HepG2 (cell line): ENCODE results near the gene MLC1. TPM values are rescaled to one million over a fixed set of nuclear protein-coding genes. Genes with fewer than 3 reads are reported as not detected.

ENCODE experiments used
- IRF9 ChIP-seq: sonication (generic); formaldehyde crosslinking; IDR thresholded peaks from 2 replicates; pipeline ENCODE4 v1.8.0; 2022; ENCODE audit warnings: missing genetic modification reagents, mild to moderate bottlenecking, borderline replicate concordance
- MATR3 ChIP-seq: sonication (generic); formaldehyde crosslinking; IDR thresholded peaks from 2 replicates; pipeline ENCODE4 v1.4.0; 2020; ENCODE audit warnings: missing genetic modification reagents
- NFIC ChIP-seq: IDR thresholded peaks from 2 replicates; pipeline ENCODE4 v1.6.1; 2012; ENCODE audit warnings: mild to moderate bottlenecking, low read length, inconsistent platforms
- SRSF1 ChIP-seq: fragments of 200-400 bp; formaldehyde crosslinking; optimal IDR thresholded peaks from 2 replicates; pipeline ENCODE3; 2017; ENCODE audit warnings: mild to moderate bottlenecking, low read depth, low read length, moderate library complexity
- THAP8 ChIP-seq: sonication (generic); formaldehyde crosslinking; IDR thresholded peaks from 2 replicates; pipeline ENCODE4 v1.5.1; 2020; ENCODE audit warnings: missing genetic modification reagents, mild to moderate bottlenecking, borderline replicate concordance
- ZBTB26 ChIP-seq: IDR thresholded peaks from 2 replicates; pipeline ENCODE4 v1.6.1; 2016; ENCODE audit warnings: missing compliant biosample characterization, missing genetic modification reagents, borderline replicate concordance
- ZNF441 ChIP-seq: sonication (generic); formaldehyde crosslinking; IDR thresholded peaks from 2 replicates; pipeline ENCODE4 v1.7.0; 2021; ENCODE audit warnings: missing genetic modification reagents, borderline replicate concordance
- ZNF615 ChIP-seq: sonication (generic); formaldehyde crosslinking; IDR thresholded peaks from 2 replicates; pipeline ENCODE4 v1.5.0; 2020; ENCODE audit warnings: mild to moderate bottlenecking, missing genetic modification reagents, borderline replicate concordance
- ZNF670 ChIP-seq: sonication (generic); formaldehyde crosslinking; IDR thresholded peaks from 2 replicates; pipeline ENCODE4 v1.8.0; 2022; ENCODE audit warnings: mild to moderate bottlenecking, missing genetic modification reagents, borderline replicate concordance
- ZNF879 ChIP-seq: sonication (generic); formaldehyde crosslinking; IDR thresholded peaks from 2 replicates; pipeline ENCODE4 v1.8.1; 2023; ENCODE audit warnings: missing genetic modification reagents
- polyA plus RNA-seq, 8 experiments: library from polyadenylated mRNA; depleted of rRNA in 3 of 8; stranded (reverse) in 7 of 8; unstranded in 1 of 8; fragments of >200 nt; fragmentation: Illumina TruSeq in 4 of 8; extraction: Trizol in 4 of 8; gene quantifications; 2 replicates each; pipeline versions ENCODE4 v1.2.1 to v1.2.3, GENCODE V29; 2011 to 2016; ENCODE audit warnings: low read depth in 4 of 8, missing spikeins in 1 of 8, mixed read lengths in 1 of 8; ENCODE audit not compliant: insufficient read depth in 1 of 8
- total RNA-seq, 5 experiments: library from RNA; depleted of rRNA; stranded (reverse); fragments of >200 nt; fragmentation: Illumina TruSeq; extraction: Trizol; gene quantifications; 2 replicates each; pipeline ENCODE4 v1.2.3, GENCODE V29; 2016; ENCODE audit warnings: low read depth in 1 of 5
- TF ChIP-seq, protein P1 (sequence below): sonication (generic); formaldehyde crosslinking; IDR thresholded peaks from 2 replicates; pipeline ENCODE4 v1.4.0; 2020; ENCODE audit warnings: missing genetic modification reagents
- TF ChIP-seq, protein P2 (sequence below): sonication (generic); formaldehyde crosslinking; IDR thresholded peaks from 2 replicates; pipeline ENCODE4 v1.9.0; 2021; ENCODE audit warnings: missing genetic modification reagents, borderline replicate concordance
- TF ChIP-seq, protein P3 (sequence below): sonication (generic); formaldehyde crosslinking; IDR thresholded peaks from 2 replicates; pipeline ENCODE4 v1.4.0; 2020; ENCODE audit warnings: missing genetic modification reagents, mild to moderate bottlenecking, borderline replicate concordance

MLC1 gene
- total and polyA plus RNA-seq, 2 of the 13 experiments (the other 11 are each of a cell fraction or from before 2014, with no cell fraction given): not detected

DNA sequence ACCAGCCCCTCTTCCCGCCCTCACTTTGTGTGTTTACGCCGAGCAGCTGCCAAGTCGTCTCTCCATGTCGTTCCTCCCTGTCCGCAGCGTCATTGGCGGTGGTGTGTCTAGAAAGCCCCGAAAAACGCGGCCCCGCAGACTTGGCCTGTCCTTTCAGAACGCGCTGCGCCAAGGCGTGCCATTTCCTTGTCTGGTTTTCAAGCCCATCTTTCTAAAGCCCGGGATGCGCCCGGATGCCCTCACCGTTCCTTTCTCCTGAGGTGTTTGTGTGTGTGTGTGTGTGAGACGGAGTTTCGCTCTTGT lies 5.1 kb upstream of the MLC1 start (continued):
- TF ChIP-seq, protein P1, sequence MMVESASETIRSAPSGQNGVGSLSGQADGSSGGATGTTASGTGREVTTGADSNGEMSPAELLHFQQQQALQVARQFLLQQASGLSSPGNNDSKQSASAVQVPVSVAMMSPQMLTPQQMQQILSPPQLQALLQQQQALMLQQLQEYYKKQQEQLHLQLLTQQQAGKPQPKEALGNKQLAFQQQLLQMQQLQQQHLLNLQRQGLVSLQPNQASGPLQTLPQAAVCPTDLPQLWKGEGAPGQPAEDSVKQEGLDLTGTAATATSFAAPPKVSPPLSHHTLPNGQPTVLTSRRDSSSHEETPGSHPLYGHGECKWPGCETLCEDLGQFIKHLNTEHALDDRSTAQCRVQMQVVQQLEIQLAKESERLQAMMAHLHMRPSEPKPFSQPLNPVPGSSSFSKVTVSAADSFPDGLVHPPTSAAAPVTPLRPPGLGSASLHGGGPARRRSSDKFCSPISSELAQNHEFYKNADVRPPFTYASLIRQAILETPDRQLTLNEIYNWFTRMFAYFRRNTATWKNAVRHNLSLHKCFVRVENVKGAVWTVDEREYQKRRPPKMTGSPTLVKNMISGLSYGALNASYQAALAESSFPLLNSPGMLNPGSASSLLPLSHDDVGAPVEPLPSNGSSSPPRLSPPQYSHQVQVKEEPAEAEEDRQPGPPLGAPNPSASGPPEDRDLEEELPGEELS (CRISPR knock-in tag): no peak
- TF ChIP-seq MATR3 (no peak), ZNF615 (CRISPR knock-in tag) (no peak), ZBTB26 (CRISPR knock-in tag) (no peak), IRF9 (CRISPR knock-in tag) (no peak), ZNF441 (no peak), NFIC (no peak), THAP8 (no peak), ZNF670 (CRISPR knock-in tag) (no peak), SRSF1 (no peak), ZNF879 (CRISPR knock-in tag) (no peak)
- TF ChIP-seq, protein P2, sequence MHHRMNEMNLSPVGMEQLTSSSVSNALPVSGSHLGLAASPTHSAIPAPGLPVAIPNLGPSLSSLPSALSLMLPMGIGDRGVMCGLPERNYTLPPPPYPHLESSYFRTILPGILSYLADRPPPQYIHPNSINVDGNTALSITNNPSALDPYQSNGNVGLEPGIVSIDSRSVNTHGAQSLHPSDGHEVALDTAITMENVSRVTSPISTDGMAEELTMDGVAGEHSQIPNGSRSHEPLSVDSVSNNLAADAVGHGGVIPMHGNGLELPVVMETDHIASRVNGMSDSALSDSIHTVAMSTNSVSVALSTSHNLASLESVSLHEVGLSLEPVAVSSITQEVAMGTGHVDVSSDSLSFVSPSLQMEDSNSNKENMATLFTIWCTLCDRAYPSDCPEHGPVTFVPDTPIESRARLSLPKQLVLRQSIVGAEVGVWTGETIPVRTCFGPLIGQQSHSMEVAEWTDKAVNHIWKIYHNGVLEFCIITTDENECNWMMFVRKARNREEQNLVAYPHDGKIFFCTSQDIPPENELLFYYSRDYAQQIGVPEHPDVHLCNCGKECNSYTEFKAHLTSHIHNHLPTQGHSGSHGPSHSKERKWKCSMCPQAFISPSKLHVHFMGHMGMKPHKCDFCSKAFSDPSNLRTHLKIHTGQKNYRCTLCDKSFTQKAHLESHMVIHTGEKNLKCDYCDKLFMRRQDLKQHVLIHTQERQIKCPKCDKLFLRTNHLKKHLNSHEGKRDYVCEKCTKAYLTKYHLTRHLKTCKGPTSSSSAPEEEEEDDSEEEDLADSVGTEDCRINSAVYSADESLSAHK (CRISPR knock-in tag): no peak
- TF ChIP-seq, protein P3, sequence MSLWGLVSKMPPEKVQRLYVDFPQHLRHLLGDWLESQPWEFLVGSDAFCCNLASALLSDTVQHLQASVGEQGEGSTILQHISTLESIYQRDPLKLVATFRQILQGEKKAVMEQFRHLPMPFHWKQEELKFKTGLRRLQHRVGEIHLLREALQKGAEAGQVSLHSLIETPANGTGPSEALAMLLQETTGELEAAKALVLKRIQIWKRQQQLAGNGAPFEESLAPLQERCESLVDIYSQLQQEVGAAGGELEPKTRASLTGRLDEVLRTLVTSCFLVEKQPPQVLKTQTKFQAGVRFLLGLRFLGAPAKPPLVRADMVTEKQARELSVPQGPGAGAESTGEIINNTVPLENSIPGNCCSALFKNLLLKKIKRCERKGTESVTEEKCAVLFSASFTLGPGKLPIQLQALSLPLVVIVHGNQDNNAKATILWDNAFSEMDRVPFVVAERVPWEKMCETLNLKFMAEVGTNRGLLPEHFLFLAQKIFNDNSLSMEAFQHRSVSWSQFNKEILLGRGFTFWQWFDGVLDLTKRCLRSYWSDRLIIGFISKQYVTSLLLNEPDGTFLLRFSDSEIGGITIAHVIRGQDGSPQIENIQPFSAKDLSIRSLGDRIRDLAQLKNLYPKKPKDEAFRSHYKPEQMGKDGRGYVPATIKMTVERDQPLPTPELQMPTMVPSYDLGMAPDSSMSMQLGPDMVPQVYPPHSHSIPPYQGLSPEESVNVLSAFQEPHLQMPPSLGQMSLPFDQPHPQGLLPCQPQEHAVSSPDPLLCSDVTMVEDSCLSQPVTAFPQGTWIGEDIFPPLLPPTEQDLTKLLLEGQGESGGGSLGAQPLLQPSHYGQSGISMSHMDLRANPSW: no peak
